Smooth muscle cell (in vitro differentiated cells): ENCODE measurements around the gene TTC28. TPM values are rescaled to one million over a fixed set of nuclear protein-coding genes. Genes with fewer than 3 reads are reported as not detected.
A peak's percentile ranks its signal among the peaks of the same experiment; 100 is the strongest.

Source experiments
- DNase-seq: peaks from one replicate; lab custom pipeline; 2025; ENCODE audit not compliant: unreplicated experiment; lab: John Stamatoyannopoulos, UW
- H2AFZ ChIP-seq: fragments of 200-600 bp; sonication (generic); 2 replicates; pipeline ENCODE4 v1.6.0; 2016; ENCODE audit warnings: antibody characterized with exemption, low read depth, mild to moderate bottlenecking
- H3F3A ChIP-seq: fragments of 200-600 bp; sonication (generic); 2 replicates; pipeline ENCODE4 v1.6.0; 2017; ENCODE audit warnings: antibody characterized with exemption, low read depth
- H3K27ac ChIP-seq: fragments of 200-600 bp; sonication (generic); 2 replicates; pipeline ENCODE4 v1.5.1; 2016; ENCODE audit warnings: low read depth, mild to moderate bottlenecking
- H3K27me3 ChIP-seq: fragments of 200-600 bp; sonication (generic); 2 replicates; pipeline ENCODE4 v1.6.1; 2016; ENCODE audit warnings: low read depth, mild to moderate bottlenecking
- H3K36me3 ChIP-seq: fragments of 200-600 bp; sonication (generic); 2 replicates; pipeline ENCODE4 v1.5.1; 2016; ENCODE audit warnings: low read depth
- H3K4me1 ChIP-seq: fragments of 200-600 bp; sonication (generic); 2 replicates; pipeline ENCODE4 v1.5.1; 2016; ENCODE audit warnings: low read depth
- H3K4me2 ChIP-seq: fragments of 200-600 bp; sonication (generic); 2 replicates; pipeline ENCODE4 v1.6.0; 2016; ENCODE audit warnings: mild to moderate bottlenecking
- H3K4me3 ChIP-seq: fragments of 200-600 bp; sonication (generic); 2 replicates; pipeline ENCODE4 v1.5.1; 2016; ENCODE audit warnings: mild to moderate bottlenecking
- H3K79me2 ChIP-seq: fragments of 200-600 bp; sonication (generic); 2 replicates; pipeline ENCODE4 v1.6.0; 2016; ENCODE audit warnings: low read depth, mild to moderate bottlenecking
- H3K9ac ChIP-seq: fragments of 200-600 bp; sonication (generic); 2 replicates; pipeline ENCODE4 v1.6.0; 2016; ENCODE audit warnings: low read depth
- H3K9me3 ChIP-seq: fragments of 200-600 bp; sonication (generic); replicated peaks from 2 replicates; pipeline ENCODE4 v1.5.1; 2016; ENCODE audit warnings: low read depth
- H4K20me1 ChIP-seq: fragments of 200-600 bp; sonication (generic); 2 replicates; pipeline ENCODE4 v1.6.0; 2016; ENCODE audit warnings: low read depth
- CTCF ChIP-seq: fragments of 200-600 bp; sonication (generic); IDR thresholded peaks from 2 replicates; pipeline ENCODE4 v1.5.1; 2017; ENCODE audit warnings: borderline replicate concordance, mild to moderate bottlenecking, antibody characterized with exemption; ENCODE audit not compliant: insufficient read depth, poor library complexity, severe bottlenecking
- whole genome bisulfite sequencing: methylation state at CpG from one replicate; pipeline ENCODE4 v1.1.7; 2016; ENCODE audit warnings: low lambda C conversion rate; 5-methylcytosine and 5-hydroxymethylcytosine counted together
- polyA plus RNA-seq: library from polyadenylated mRNA; unstranded; fragments of >200 nt; fragmentation: Nextera tagmentation; extraction: Ambion mirVana; gene quantifications from 2 replicates; pipeline ENCODE4 v1.2.1, GENCODE V29; 2016
- total RNA-seq: library from RNA; depleted of rRNA; stranded (reverse); fragments of >200 nt; gene quantifications from 2 replicates; pipeline ENCODE4 v1.2.3, GENCODE V29; 2014

TTC28 gene
- total and polyA plus RNA-seq, 2 experiments from 2014 or later: 6.3 to 17.9 TPM

GRCh38 chr22:28332410-28332809 is 347.2 kb downstream of the TTC28 start:
- no peaks in the 10 kb centered on the region for H3K79me2 ChIP-seq
- TF ChIP-seq CTCF: no peak
- no peak overlapping the region for H3K9ac ChIP-seq
- H2AFZ ChIP-seq: no peak overlapping the region
- H3K36me3 ChIP-seq: no peaks in the 10 kb centered on the region
- no peaks in the 10 kb centered on the region for H3K9me3 ChIP-seq
- no peak overlapping the region for H3K27ac ChIP-seq
- no peaks in the 10 kb centered on the region for H3K27me3 ChIP-seq
- no peak overlapping the region for H3K4me3 ChIP-seq
- DNase-seq: no peak
- 47% methylated on average over 1 of the region's 1 CpG for WGBS
- no peaks in the 10 kb centered on the region for H3K4me1 ChIP-seq
- no peaks in the 10 kb centered on the region for H3F3A ChIP-seq
- peaks cover 9% of the 10 kb centered on the region for H4K20me1 ChIP-seq
- no peak overlapping the region for H3K4me2 ChIP-seq

GRCh38 chr22:28331695-28332094 is 347.9 kb downstream of the TTC28 start:
- H2AFZ ChIP-seq: no peak overlapping the region
- H3K27me3 ChIP-seq: no peaks in the 10 kb centered on the region
- H3K4me3 ChIP-seq: no peak overlapping the region
- no peaks in the 10 kb centered on the region for H3K9me3 ChIP-seq
- H3K79me2 ChIP-seq: no peaks in the 10 kb centered on the region
- H3K9ac ChIP-seq: no peak overlapping the region
- no peaks in the 10 kb centered on the region for H3K4me1 ChIP-seq
- peaks cover 9% of the 10 kb centered on the region for H4K20me1 ChIP-seq
- no peaks in the 10 kb centered on the region for H3K36me3 ChIP-seq
- H3F3A ChIP-seq: no peaks in the 10 kb centered on the region
- H3K4me2 ChIP-seq: no peak overlapping the region
- H3K27ac ChIP-seq: no peak overlapping the region
- no peak for DNase-seq
- no peak for TF ChIP-seq CTCF

- Histone ChIP-seq H3K4me1 (no peaks in the 10 kb centered on the region), H3K79me2 (no peaks in the 10 kb centered on the region), H3K36me3 (no peaks in the 10 kb centered on the region), H3K4me2 (no peak overlapping the region), H3F3A (no peaks in the 10 kb centered on the region), H3K27me3 (no peaks in the 10 kb centered on the region), H2AFZ (no peak overlapping the region), H3K9me3 (no peaks in the 10 kb centered on the region), H4K20me1 (peaks cover 9% of the 10 kb centered on the region), H3K4me3 (no peak overlapping the region), H3K9ac (no peak overlapping the region), H3K27ac (peak overlapping the region; percentile 20)
- TF ChIP-seq CTCF: no peak
- DNase-seq: no peak
- 75% methylated on average over 3 of the region's 3 CpGs for whole genome bisulfite sequencing
Measured at GRCh38 chr22:28329186-28330073, 350.2 kb downstream of the TTC28 start.

- Histone ChIP-seq H3K4me2 (no peak overlapping the region), H3F3A (no peaks in the 10 kb centered on the region), H3K4me3 (no peak overlapping the region), H3K79me2 (no peaks in the 10 kb centered on the region), H3K36me3 (no peaks in the 10 kb centered on the region), H2AFZ (no peak overlapping the region), H3K9ac (no peak overlapping the region), H3K27ac (no peak overlapping the region), H3K27me3 (no peaks in the 10 kb centered on the region), H3K4me1 (no peaks in the 10 kb centered on the region), H3K9me3 (no peaks in the 10 kb centered on the region), H4K20me1 (peaks cover 9% of the 10 kb centered on the region)
- TF ChIP-seq CTCF: no peak
- no peak for DNase-seq
- 100% methylated on average over 1 of the region's 1 CpG for WGBS
Measured at GRCh38 chr22:28328756-28329155, 350.9 kb downstream of the TTC28 start.
